T-cell (primary cell): Measurements from ENCODE around the gene RPL10A. TPM values are rescaled to one million over a fixed set of nuclear protein-coding genes. Genes with fewer than 3 reads are reported as not detected.
"Not testable (repeated sequence)": the region's sequence is repeated elsewhere in the genome, so short reads cannot be mapped to it uniquely, and the experiment has no call there.

Source experiments
- ATAC-seq, 4 experiments: fragments of 200-7000 bp in 3 of 4; fragments of 150-1000 bp in 1 of 4; cut with Tn5 transposase; replicated peaks in 1 of 4; 1 replicate in 3 of 4; 2 replicates in 1 of 4; pipeline ENCODE4 v1.10.0; 2021; ENCODE audit warnings: moderate library complexity in 3 of 4, mild to moderate bottlenecking in 2 of 4, moderate number of reproducible peaks in 1 of 4
- CTCF ChIA-PET, 2 donors: fragments of 300-600 bp; sonication (Branson Sonifier 250); formaldehyde crosslinking; loops; one replicate each; lab custom pipeline; 2022; ENCODE audit warnings: antibody characterized with exemption in 2 of 2; lab: Charles Lee
- POLR2A ChIA-PET, 2 donors: fragments of 300-600 bp; sonication (Branson Sonifier 250); formaldehyde crosslinking; loops; one replicate each; lab custom pipeline; 2022; ENCODE audit warnings: antibody characterized with exemption in 2 of 2; lab: Charles Lee
- DNase-seq, 35 experiments: peaks; one replicate each; pipeline versions ENCODE4 v3.0.0 to v3.0.0-alpha.2; 2013 to 2023
- H3K27ac ChIP-seq: one replicate; pipeline ENCODE4 v1.5.1; 2013; ENCODE audit warnings: low read length
- H3K27me3 ChIP-seq, 2 experiments: replicated peaks in 1 of 2; 1 replicate in 1 of 2; 2 replicates in 1 of 2; pipeline versions ENCODE4 v1.6.1 to v1.7.0; 2013; ENCODE audit warnings: low read length in 1 of 2, mixed read lengths in 1 of 2; ENCODE audit not compliant: control insufficient read depth in 2 of 2, insufficient read depth in 2 of 2; ENCODE audit errors: extremely low read depth in 1 of 2
- H3K36me3 ChIP-seq, 2 donors: 1 replicate in 1 of 2; 2 replicates in 1 of 2; pipeline versions ENCODE4 v1.6.1 to v1.7.0; 2013; ENCODE audit warnings: low read length in 1 of 2; ENCODE audit not compliant: control insufficient read depth in 2 of 2, insufficient read depth in 1 of 2; ENCODE audit errors: extremely low read depth in 1 of 2
- H3K4me1 ChIP-seq, 2 experiments: 1 replicate in 1 of 2; 2 replicates in 1 of 2; pipeline versions ENCODE4 v1.6.1 to v1.7.0; 2013; ENCODE audit warnings: low read length in 2 of 2, mixed read lengths in 1 of 2; ENCODE audit not compliant: insufficient read depth in 2 of 2, control insufficient read depth in 1 of 2; ENCODE audit errors: extremely low read depth in 1 of 2
- H3K4me3 ChIP-seq, 2 donors: 1 replicate in 1 of 2; 2 replicates in 1 of 2; pipeline versions ENCODE4 v1.5.1 to v1.7.0; 2013; ENCODE audit warnings: mild to moderate bottlenecking in 2 of 2, low read length in 1 of 2, moderate library complexity in 1 of 2; ENCODE audit not compliant: control insufficient read depth in 1 of 2; ENCODE audit errors: extremely low read depth in 1 of 2
- H3K9me3 ChIP-seq: 2 replicates; pipeline ENCODE4 v1.7.0; 2013
- H3K27ac Mint-ChIP-seq, 2 donors: one replicate each; pipeline ENCODE4 v1.8.0; 2020 to 2021; ENCODE audit warnings: mild to moderate bottlenecking in 2 of 2, mixed read lengths in 2 of 2
- H3K27me3 Mint-ChIP-seq, 2 donors: one replicate each; pipeline ENCODE4 v1.8.0; 2021 to 2022; ENCODE audit warnings: mixed read lengths in 2 of 2
- H3K36me3 Mint-ChIP-seq: one replicate; pipeline ENCODE4 v1.8.0; 2021; ENCODE audit warnings: mixed read lengths
- H3K4me1 Mint-ChIP-seq, 3 donors: one replicate each; pipeline ENCODE4 v1.8.0; 2020 to 2022; ENCODE audit warnings: mixed read lengths in 3 of 3, mild to moderate bottlenecking in 1 of 3
- H3K4me3 Mint-ChIP-seq, 3 donors: one replicate each; pipeline ENCODE4 v1.8.0; 2020 to 2022; ENCODE audit warnings: mild to moderate bottlenecking in 3 of 3, mixed read lengths in 3 of 3, moderate library complexity in 3 of 3
- H3K9me3 Mint-ChIP-seq, 3 donors: one replicate each; pipeline ENCODE4 v1.8.0; 2020 to 2022; ENCODE audit warnings: mixed read lengths in 3 of 3
- WGBS: methylation state at CpG from one replicate; pipeline ENCODE4 v1.1.5; 2013; ENCODE audit warnings: missing lambda C conversion rate; ENCODE audit not compliant: insufficient coverage; 5-methylcytosine and 5-hydroxymethylcytosine counted together
- total RNA-seq, 35 experiments: library from RNA in 6 of 35; stranded (reverse) in 6 of 35; fragments of 120-200 nt in 1 of 35; gene quantifications; one replicate each; pipeline versions ENCODE4 v1.2.1 to v1.2.4 and lab custom pipeline; 2013 to 2026

The RPL10A gene
- total RNA-seq, 5 donors from 2014 or later (not counting 1 experiment from before 2014, with no cell fraction given) = 1,890 to 2,203 (median 2,081) TPM

- H3K36me3 ChIP-seq = no peaks in the 10 kb centered on the region
- ChIA-PET CTCF (no interaction called here), POLR2A (no interaction called here)
- no peaks in the 10 kb centered on the region for H3K9me3 Mint-ChIP-seq
- H3K4me3 Mint-ChIP-seq = peak within 1 kb of the TSS in 2 of 3 donors; percentile 25 to 61
- no peaks in the 10 kb centered on the region for H3K9me3 ChIP-seq
- no peak within 1 kb of the TSS for H3K27ac Mint-ChIP-seq
- ATAC-seq (no peak), DNase-seq (no peak)
- peaks cover 2 to 39% of the 10 kb centered on the region in 2 experiments for H3K27me3 ChIP-seq
- H3K4me1 ChIP-seq = peaks cover 2 to 16% of the 10 kb centered on the region in 2 experiments
- 88% methylated on average over 4 of the region's 10 CpGs for WGBS
- peaks cover 0 to 5% (median 2%) of the 10 kb centered on the region in 3 donors for H3K4me1 Mint-ChIP-seq
- H3K36me3 Mint-ChIP-seq = no peaks in the 10 kb centered on the region
- H3K27ac ChIP-seq = no peak within 1 kb of the TSS
- peaks cover 6 to 29% of the 10 kb centered on the region in 2 donors for H3K27me3 Mint-ChIP-seq
- peak within 1 kb of the TSS in 1 of 2 donors; percentile 17 for H3K4me3 ChIP-seq
Observed at GRCh38 chr6:35512740-35513139, 44.5 kb downstream of the RPL10A start, which contains the start of gene TULP1. Gene TULP1, minus strand, starts transcription at chr6:35512896. Its CDS starts 38 bp downstream, at chr6:35512858.

GRCh38 chr6:35514587-35514986, 46.4 kb downstream of the RPL10A start:
- CTCF ChIA-PET = interaction anchor here in 1 of 2 donors (0.6 kb wide), 1 partner anchor 13 kb away, joined by 3 read pairs; no protein-coding TSS in a partner anchor
- whole genome bisulfite sequencing = no CpG with 5 or more reads among the region's 4 CpGs

GRCh38 chr6:35515939-35516338, 47.7 kb downstream of the RPL10A start:
- H3K4me3 ChIP-seq, H3K4me1 Mint-ChIP-seq, POLR2A ChIA-PET, H3K4me3 Mint-ChIP-seq, H3K27ac Mint-ChIP-seq, H3K27ac ChIP-seq, H3K36me3 ChIP-seq, H3K9me3 ChIP-seq, H3K36me3 Mint-ChIP-seq, DNase-seq, ATAC-seq, H3K9me3 Mint-ChIP-seq: not testable (repeated sequence)
- peaks cover 2 to 16% of the 10 kb centered on the region in 2 experiments for H3K4me1 ChIP-seq
- WGBS = 79% methylated on average over 6 of the region's 6 CpGs
- peaks cover 2 to 24% of the 10 kb centered on the region in 2 experiments for H3K27me3 ChIP-seq
- H3K27me3 Mint-ChIP-seq = peaks cover 4 to 17% of the 10 kb centered on the region in 2 donors
- CTCF ChIA-PET = interaction anchor here in 1 of 2 donors (0.8 kb wide), 1 partner anchor 36 kb away, joined by 3 read pairs; no protein-coding TSS in a partner anchor

More at GRCh38 chr6:35514587-35514986, 46.4 kb downstream of the RPL10A start:
- Mint-ChIP-seq H3K36me3 (no peaks in the 10 kb centered on the region), H3K27ac (no peak overlapping the region), H3K9me3 (no peaks in the 10 kb centered on the region), H3K4me1 (peaks cover 0 to 5% (median 2%) of the 10 kb centered on the region in 3 donors), H3K4me3 (no peak overlapping the region), H3K27me3 (peaks cover 6 to 27% of the 10 kb centered on the region in 2 donors)
- POLR2A ChIA-PET = interaction anchor here (0.6 kb wide), 3 partner anchors 103 to 257 kb away, joined by 3 read pairs; no protein-coding TSS in a partner anchor
- no peak overlapping the region for H3K27ac ChIP-seq
- H3K36me3 ChIP-seq = no peaks in the 10 kb centered on the region
- H3K4me1 ChIP-seq = peaks cover 2 to 16% of the 10 kb centered on the region in 2 experiments
- ATAC-seq (no peak), DNase-seq (no peak)
- H3K4me3 ChIP-seq = no peak overlapping the region
- H3K27me3 ChIP-seq = peaks cover 2 to 34% of the 10 kb centered on the region in 2 experiments
- H3K9me3 ChIP-seq = no peaks in the 10 kb centered on the region

GRCh38 chr6:35516712-35517111, 48.5 kb downstream of the RPL10A start:
- DNase-seq (no peak), ATAC-seq (no peak)
- no peaks in the 10 kb centered on the region for H3K36me3 ChIP-seq
- H3K9me3 ChIP-seq = no peaks in the 10 kb centered on the region
- CTCF ChIA-PET = interaction anchor here in 1 of 2 donors (0.7 kb wide), 1 partner anchor 45 kb away, joined by 3 read pairs; no protein-coding TSS in a partner anchor
- Mint-ChIP-seq H3K36me3 (no peaks in the 10 kb centered on the region), H3K9me3 (no peaks in the 10 kb centered on the region), H3K27ac (no peak overlapping the region), H3K27me3 (peaks cover 0 to 11% of the 10 kb centered on the region in 2 donors), H3K4me3 (no peak overlapping the region), H3K4me1 (no peaks in the 10 kb centered on the region)
- 0% methylated on average over 1 of the region's 6 CpGs for WGBS
- no peak overlapping the region for H3K4me3 ChIP-seq
- no peak overlapping the region for H3K27ac ChIP-seq
- H3K4me1 ChIP-seq = peaks cover 0 to 16% of the 10 kb centered on the region in 2 experiments
- peaks cover 0 to 22% of the 10 kb centered on the region in 2 experiments for H3K27me3 ChIP-seq
- POLR2A ChIA-PET = no interaction called here

- peaks cover 7 to 12% (median 12%) of the 10 kb centered on the region in 3 donors for H3K4me1 Mint-ChIP-seq
- H3K9me3 Mint-ChIP-seq, DNase-seq, H3K36me3 Mint-ChIP-seq, H3K9me3 ChIP-seq, H3K4me3 ChIP-seq, H3K4me3 Mint-ChIP-seq, H3K27ac ChIP-seq, CTCF ChIA-PET, H3K27ac Mint-ChIP-seq, H3K27me3 Mint-ChIP-seq, ATAC-seq, H3K36me3 ChIP-seq: not testable (repeated sequence)
- Histone ChIP-seq H3K4me1 (peaks cover 3 to 22% of the 10 kb centered on the region in 2 experiments), H3K27me3 (peaks cover 0 to 10% of the 10 kb centered on the region in 2 experiments)
- 95% methylated on average over 3 of the region's 7 CpGs for WGBS
- POLR2A ChIA-PET = interaction anchor here in 1 of 2 donors (0.6 kb wide), 1 partner anchor 1128 kb away, joined by 10 read pairs; no protein-coding TSS in a partner anchor
Observed at GRCh38 chr6:35517978-35518377, 49.8 kb downstream of the RPL10A start.

- Mint-ChIP-seq H3K4me1 (peaks cover 14 to 20% (median 19%) of the 10 kb centered on the region in 3 donors), H3K27ac (no peak overlapping the region), H3K4me3 (no peak overlapping the region), H3K27me3 (peaks cover 0 to 2% of the 10 kb centered on the region in 2 donors), H3K9me3 (no peaks in the 10 kb centered on the region), H3K36me3 (no peaks in the 10 kb centered on the region)
- H3K27ac ChIP-seq = no peak overlapping the region
- no peak for DNase-seq
- ATAC-seq = no peak
- POLR2A ChIA-PET = no interaction called here
- peaks cover 0 to 9% of the 10 kb centered on the region in 2 experiments for H3K27me3 ChIP-seq
- H3K4me1 ChIP-seq = peaks cover 6 to 29% of the 10 kb centered on the region in 2 experiments
- no peak overlapping the region for H3K4me3 ChIP-seq
- CTCF ChIA-PET = interaction anchor here in 1 of 2 donors (0.8 kb wide), 1 partner anchor 191 kb away, joined by 3 read pairs; no protein-coding TSS in a partner anchor
- H3K9me3 ChIP-seq = no peaks in the 10 kb centered on the region
- 82% methylated on average over 3 of the region's 6 CpGs for WGBS
- H3K36me3 ChIP-seq = no peaks in the 10 kb centered on the region
Observed at GRCh38 chr6:35518566-35519312, 50.5 kb downstream of the RPL10A start.
